ENCODE data around the gene BLOC1S1.

The BLOC1S1 gene

GRCh38 chr12:55726971-55727370 is 11.1 kb downstream of the BLOC1S1 start:
- TF ChIP-seq EZH2phosphoT487 (IDR thresholded peaks at IDR 0.05; ENCODE audit: borderline replicate concordance) (no peak), CTCF (conservative IDR thresholded peaks at IDR 0.05; ENCODE audit: low read length) (no peak)
- Histone ChIP-seq H3K9me2 (replicated peaks; ENCODE audit: low read depth, low read length) (no peaks in the 10 kb centered on the region), H3K4me2 (ENCODE audit: low read depth, low read length, poor library complexity, severe bottlenecking) (peak overlapping the region; percentile 76), H3K79me2 (ENCODE audit: insufficient read depth, low read length) (peaks cover 43% of the 10 kb centered on the region), H3F3A (ENCODE audit: low read depth) (peaks cover 12% of the 10 kb centered on the region), H3K9me3 (ENCODE audit: insufficient read depth, low read depth, low read length) (no peaks in the 10 kb centered on the region), H3K9ac (ENCODE audit: low read depth, low read length, poor library complexity, severe bottlenecking) (peak overlapping the region; percentile 94), H3K4me3 (ENCODE audit: low read length, poor library complexity, severe bottlenecking) (peak overlapping the region; percentile 80), H2AFZ (ENCODE audit: low read length) (no peak overlapping the region), H3K36me3 (ENCODE audit: insufficient read depth, low read length) (peaks cover 7% of the 10 kb centered on the region; the same call in 1 of the 2 replicates), H4K20me1 (ENCODE audit: insufficient read depth, low read length, poor library complexity, severe bottlenecking) (peaks cover 23% of the 10 kb centered on the region), H3K4me1 (ENCODE audit: insufficient read depth, low read length, poor library complexity, severe bottlenecking) (peaks cover 32% of the 10 kb centered on the region), H3K27me3 (ENCODE audit: insufficient read depth, low read length, poor library complexity, severe bottlenecking) (no peaks in the 10 kb centered on the region)

GRCh38 chr12:55727643-55728185 is 11.9 kb downstream of the BLOC1S1 start:
- H3K4me3 ChIP-seq (ENCODE audit: low read length, poor library complexity, severe bottlenecking) = peak overlapping the region; percentile 80
- peaks cover 23% of the 10 kb centered on the region for H4K20me1 ChIP-seq (ENCODE audit: insufficient read depth, low read length, poor library complexity, severe bottlenecking)
- H3K36me3 ChIP-seq (ENCODE audit: insufficient read depth, low read length) = peaks cover 7% of the 10 kb centered on the region; the same call in 1 of the 2 replicates
- H3K27me3 ChIP-seq (ENCODE audit: insufficient read depth, low read length, poor library complexity, severe bottlenecking) = no peaks in the 10 kb centered on the region
- H3F3A ChIP-seq (ENCODE audit: low read depth) = peaks cover 12% of the 10 kb centered on the region
- peak overlapping the region; percentile 76 for H3K4me2 ChIP-seq (ENCODE audit: low read depth, low read length, poor library complexity, severe bottlenecking)
- TF ChIP-seq CTCF (conservative IDR thresholded peaks at IDR 0.05; ENCODE audit: low read length) (no peak), EZH2phosphoT487 (IDR thresholded peaks at IDR 0.05; ENCODE audit: borderline replicate concordance) (no peak)
- peak overlapping the region; percentile 94 for H3K9ac ChIP-seq (ENCODE audit: low read depth, low read length, poor library complexity, severe bottlenecking)
- no peak overlapping the region for H2AFZ ChIP-seq (ENCODE audit: low read length)
- H3K79me2 ChIP-seq (ENCODE audit: insufficient read depth, low read length) = peaks cover 49% of the 10 kb centered on the region
- H3K9me3 ChIP-seq (ENCODE audit: insufficient read depth, low read depth, low read length) = no peaks in the 10 kb centered on the region
- no peaks in the 10 kb centered on the region for H3K9me2 ChIP-seq (replicated peaks; ENCODE audit: low read depth, low read length)
- peaks cover 38% of the 10 kb centered on the region for H3K4me1 ChIP-seq (ENCODE audit: insufficient read depth, low read length, poor library complexity, severe bottlenecking)

- Histone ChIP-seq H3K9me3 (ENCODE audit: insufficient read depth, low read depth, low read length) (no peaks in the 10 kb centered on the region), H3K27me3 (ENCODE audit: insufficient read depth, low read length, poor library complexity, severe bottlenecking) (no peaks in the 10 kb centered on the region), H4K20me1 (ENCODE audit: insufficient read depth, low read length, poor library complexity, severe bottlenecking) (peaks cover 23% of the 10 kb centered on the region), H3K9me2 (replicated peaks; ENCODE audit: low read depth, low read length) (no peaks in the 10 kb centered on the region), H3K4me2 (ENCODE audit: low read depth, low read length, poor library complexity, severe bottlenecking) (peak overlapping the region; percentile 76), H3F3A (ENCODE audit: low read depth) (peaks cover 12% of the 10 kb centered on the region), H2AFZ (ENCODE audit: low read length) (no peak overlapping the region), H3K4me1 (ENCODE audit: insufficient read depth, low read length, poor library complexity, severe bottlenecking) (peaks cover 38% of the 10 kb centered on the region), H3K4me3 (ENCODE audit: low read length, poor library complexity, severe bottlenecking) (peak overlapping the region; percentile 80), H3K9ac (ENCODE audit: low read depth, low read length, poor library complexity, severe bottlenecking) (peak overlapping the region; percentile 94), H3K79me2 (ENCODE audit: insufficient read depth, low read length) (peaks cover 49% of the 10 kb centered on the region), H3K36me3 (ENCODE audit: insufficient read depth, low read length) (peaks cover 7% of the 10 kb centered on the region; the same call in 1 of the 2 replicates)
- TF ChIP-seq EZH2phosphoT487 (IDR thresholded peaks at IDR 0.05; ENCODE audit: borderline replicate concordance) = no peak
These were observed 12.5 kb downstream of the BLOC1S1 start for GRCh38 chr12:55728186-55728938.
